BE2C (cell line): ENCODE measurements around the gene ANKS3.

Experiments
- DNase-seq: peaks from one replicate; pipeline ENCODE4 v3.0.0-alpha.2; 2020
- H3K27me3 ChIP-seq: fragments of 250-450 bp; sonication (Bioruptor Pico); 2 replicates; pipeline ENCODE4 v1.5.1; 2020; ENCODE audit warnings: mild to moderate bottlenecking
- H3K36me3 ChIP-seq: fragments of 250-450 bp; sonication (Bioruptor Pico); 2 replicates; pipeline ENCODE4 v1.5.1; 2020; ENCODE audit warnings: mild to moderate bottlenecking
- H3K4me1 ChIP-seq: fragments of 250-450 bp; sonication (Bioruptor Pico); 2 replicates; pipeline ENCODE4 v1.5.1; 2020
- H3K4me3 ChIP-seq: 2 replicates; pipeline ENCODE4 v1.5.1; 2011; ENCODE audit warnings: low read depth, low read length
- H3K9me3 ChIP-seq: fragments of 250-450 bp; sonication (Bioruptor Pico); 2 replicates; pipeline ENCODE4 v1.5.1; 2020
- CTCF ChIP-seq: IDR thresholded peaks from 2 replicates; pipeline ENCODE4 v1.5.1; 2012; ENCODE audit warnings: mild to moderate bottlenecking, low read depth, low read length

ANKS3 gene

GRCh38 chr16:4701791-4702465 lies 32.1 kb downstream of the ANKS3 start:
- Histone ChIP-seq H3K4me3 (no peak overlapping the region), H3K36me3 (peaks cover 57% of the 10 kb centered on the region), H3K9me3 (no peaks in the 10 kb centered on the region), H3K27me3 (no peaks in the 10 kb centered on the region), H3K4me1 (no peaks in the 10 kb centered on the region)
- no peak for DNase-seq
- no peak for TF ChIP-seq CTCF

GRCh38 chr16:4700997-4701743 lies 32.9 kb downstream of the ANKS3 start:
- H3K4me1 ChIP-seq = no peaks in the 10 kb centered on the region; the same call in 1 of the 2 replicates

GRCh38 chr16:4700380-4700996 lies 33.6 kb downstream of the ANKS3 start:
- Histone ChIP-seq H3K27me3 (no peaks in the 10 kb centered on the region), H3K9me3 (no peaks in the 10 kb centered on the region), H3K4me1 (no peaks in the 10 kb centered on the region; the same call in 1 of the 2 replicates), H3K36me3 (peaks cover 71% of the 10 kb centered on the region), H3K4me3 (no peak overlapping the region)
- DNase-seq = no peak
- TF ChIP-seq CTCF = no peak

More at GRCh38 chr16:4700997-4701743, 32.9 kb downstream of the ANKS3 start:
- no peak overlapping the region for H3K4me3 ChIP-seq
- TF ChIP-seq CTCF = no peak
- H3K9me3 ChIP-seq = no peaks in the 10 kb centered on the region
- peaks cover 64% of the 10 kb centered on the region for H3K36me3 ChIP-seq
- H3K27me3 ChIP-seq = no peaks in the 10 kb centered on the region
- no peak for DNase-seq

GRCh38 chr16:4699046-4699556 lies 35.0 kb downstream of the ANKS3 start:
- TF ChIP-seq CTCF = no peak
- Histone ChIP-seq H3K4me1 (no peaks in the 10 kb centered on the region; the same call in 1 of the 2 replicates), H3K4me3 (no peak overlapping the region), H3K27me3 (no peaks in the 10 kb centered on the region), H3K36me3 (peaks cover 65% of the 10 kb centered on the region), H3K9me3 (no peaks in the 10 kb centered on the region)
- no peak for DNase-seq

GRCh38 chr16:4698321-4699045 lies 35.6 kb downstream of the ANKS3 start:
- peaks cover 60% of the 10 kb centered on the region for H3K36me3 ChIP-seq
- no peaks in the 10 kb centered on the region for H3K9me3 ChIP-seq
- H3K4me3 ChIP-seq = no peak overlapping the region
- H3K4me1 ChIP-seq = no peaks in the 10 kb centered on the region; the same call in 1 of the 2 replicates
- no peaks in the 10 kb centered on the region for H3K27me3 ChIP-seq
- peak; percentile 11 for DNase-seq
- TF ChIP-seq CTCF = no peak
